HG03432 (cell line): ENCODE results near the gene C19orf12.

ENCODE experiments used
- ATAC-seq: cut with Tn5 transposase; IDR thresholded peaks from one replicate; pipeline ENCODE4 v1.9.1; 2021; ENCODE audit warnings: mild to moderate bottlenecking, moderate library complexity; ENCODE audit not compliant: unreplicated experiment

C19orf12 gene

GRCh38 chr19:29665215-29665825 lies 49.7 kb downstream of the C19orf12 start, which contains the start of gene PLEKHF1:
PLEKHF1 (plus strand) TSS chr19:29665461; CDS start chr19:29673840, 8,379 bp downstream.
- ATAC-seq: peak; percentile 91

- no peak for ATAC-seq
Measured at GRCh38 chr19:29664753-29665214, 50.3 kb downstream of the C19orf12 start.

GRCh38 chr19:29663861-29664752 lies 51.0 kb downstream of the C19orf12 start:
- no peak for ATAC-seq

GRCh38 chr19:29662604-29663404 lies 52.3 kb downstream of the C19orf12 start:
- ATAC-seq: no peak

GRCh38 chr19:29662278-29662603 lies 52.8 kb downstream of the C19orf12 start:
- ATAC-seq: no peak

GRCh38 chr19:29660835-29661234 lies 54.2 kb downstream of the C19orf12 start:
- no peak for ATAC-seq

GRCh38 chr19:29658221-29658991 lies 56.7 kb downstream of the C19orf12 start:
- no peak for ATAC-seq

- ATAC-seq: no peak
Measured at GRCh38 chr19:29655648-29656335, 59.3 kb downstream of the C19orf12 start.

- ATAC-seq: no peak
Measured at GRCh38 chr19:29653398-29653797, 61.7 kb downstream of the C19orf12 start.

GRCh38 chr19:29651622-29652394 lies 63.3 kb downstream of the C19orf12 start:
- no peak for ATAC-seq

GRCh38 chr19:29650772-29651387 lies 64.2 kb downstream of the C19orf12 start:
- ATAC-seq: no peak
